Stimulated activated CD4-positive, alpha-beta T cell treated with anti-CD3 and anti-CD28 coated beads, Interleukin-12 subunit alpha, Interleukin-12 subunit beta, amount 100 ng/mL, for 24 hours (primary cell): ENCODE data around the gene EDDM13.
"Not testable (repeated sequence)": the region's sequence is repeated elsewhere in the genome, so short reads cannot be mapped to it uniquely, and the experiment has no call there.

Experiments used
- DNase-seq, 2 experiments: peaks; one replicate each; pipeline ENCODE4 v3.0.0-alpha.2; 2020; ENCODE audit warnings: low read depth in 2 of 2

Gene EDDM13

GRCh38 chr19:56321254-56321988, 48.9 kb downstream of the EDDM13 start:
- no peak for DNase-seq

GRCh38 chr19:56321989-56322440, 49.5 kb downstream of the EDDM13 start:
- DNase-seq: no peak

GRCh38 chr19:56324436-56324835, 51.9 kb downstream of the EDDM13 start:
- no peak for DNase-seq

GRCh38 chr19:56332695-56333094, 60.1 kb downstream of the EDDM13 start:
- DNase-seq: no peak

- no peak for DNase-seq
Measured at GRCh38 chr19:56333506-56333905, 61.0 kb downstream of the EDDM13 start.

- not testable (repeated sequence) for DNase-seq
Measured at GRCh38 chr19:56335371-56335770, 62.8 kb downstream of the EDDM13 start.

- not testable (repeated sequence) for DNase-seq
Measured at GRCh38 chr19:56337077-56337476, 64.5 kb downstream of the EDDM13 start.

- DNase-seq: not testable (repeated sequence)
Measured at GRCh38 chr19:56339031-56339430, 66.5 kb downstream of the EDDM13 start.

- DNase-seq: no peak
Measured at GRCh38 chr19:56341948-56342347, 69.4 kb downstream of the EDDM13 start.

- no peak for DNase-seq
Measured at GRCh38 chr19:56347163-56347778, 74.7 kb downstream of the EDDM13 start.

GRCh38 chr19:56348289-56348877, 75.8 kb downstream of the EDDM13 start:
- DNase-seq: no peak

GRCh38 chr19:56350416-56351045, 78.0 kb downstream of the EDDM13 start:
- peak in 1 of 2 experiments; percentile 21 for DNase-seq

GRCh38 chr19:56351208-56351607, 78.7 kb downstream of the EDDM13 start:
- DNase-seq: no peak

GRCh38 chr19:56355517-56355916, 83.0 kb downstream of the EDDM13 start:
- DNase-seq: no peak

GRCh38 chr19:56356944-56357343, 84.4 kb downstream of the EDDM13 start:
- no peak for DNase-seq
